Psoas muscle (tissue), 8 donors: Measurements from ENCODE around the gene ZC3H8. TPM values are rescaled to one million over a fixed set of nuclear protein-coding genes. Genes with fewer than 3 reads are reported as not detected.

Experiments used
- ATAC-seq, 4 donors: fragments of 200-7000 bp; cut with Tn5 transposase; one replicate each; pipeline ENCODE4 v1.9.1; 2020; ENCODE audit warnings: moderate library complexity in 3 of 4, mild to moderate bottlenecking in 2 of 4
- DNase-seq, 2 donors: peaks; one replicate each; pipeline ENCODE4 v3.0.0-alpha.2; 2020
- H3K27ac ChIP-seq: fragments of 200-600 bp; one replicate; pipeline ENCODE4 v1.8.0; 2022
- H3K27me3 ChIP-seq, 3 donors: fragments of 200-600 bp in 1 of 3; one replicate each; pipeline versions ENCODE4 v1.6.1 to v1.8.0; 2013 to 2022; ENCODE audit warnings: low read length in 2 of 3, mild to moderate bottlenecking in 2 of 3, moderate library complexity in 1 of 3; ENCODE audit not compliant: insufficient read depth in 3 of 3
- H3K36me3 ChIP-seq, 2 donors: fragments of 200-600 bp in 1 of 2; one replicate each; pipeline versions ENCODE4 v1.6.1 to v1.8.0; 2013 to 2022; ENCODE audit warnings: low read depth in 1 of 2, mild to moderate bottlenecking in 1 of 2, moderate library complexity in 1 of 2; ENCODE audit not compliant: insufficient read depth in 1 of 2
- H3K4me1 ChIP-seq: fragments of 200-600 bp; one replicate; pipeline ENCODE4 v1.8.0; 2022
- H3K4me3 ChIP-seq: fragments of 200-600 bp; one replicate; pipeline ENCODE4 v1.8.0; 2022; ENCODE audit warnings: mild to moderate bottlenecking
- H3K9me3 ChIP-seq: fragments of 200-600 bp; one replicate; pipeline ENCODE4 v1.8.0; 2022
- WGBS, 3 donors: extraction: QIAGEN DNeasy Blood & Tissue Kit; methylation state at CpG; one replicate each; pipeline versions ENCODE4 v1.1.6 to v1.1.7; 2013; 5-methylcytosine and 5-hydroxymethylcytosine counted together
- intact Hi-C, 2 donors: fragments of 100-400 bp; cut with DNase I; formaldehyde crosslinking; loops; one replicate each; pipeline versions ENCODE4 v1.11.0 to v1.14.2; 2022
- polyA plus RNA-seq, 3 donors: library from polyadenylated mRNA; stranded (reverse); fragments of 200-250 nt; gene quantifications; one replicate each; pipeline ENCODE4 v1.2.3, GENCODE V29; 2013
- total RNA-seq, 4 donors: library from RNA; stranded (reverse); fragmentation: NEBNext Ultra II Directional in 2 of 4; extraction: Animal tissue kit (Norgen Biotek cat#: 25700) in 2 of 4; gene quantifications; one replicate each; pipeline versions ENCODE4 v1.2.1 to v1.2.4, GENCODE V29; 2021 to 2023
- TF ChIP-seq, protein P1 (sequence below): fragments of 200-600 bp; IDR thresholded peaks from one replicate; pipeline ENCODE4 v1.8.0; 2022; ENCODE audit warnings: antibody characterized with exemption
- donor health status: healthy with polysubstance abuse.
- donor health status: DM: no; HTN: no; CAD: no; lungs with moderate emphysema.
- donor health status: Bipolar disorder and iron deficiency.
- donor health status: healthy.
- donor health status: DM: yes; HTN: yes; CAD: no.
- donor health status: DM: no; HTN: no; CAD: no.
- donor health status: DM: no; HTN: no; CAD: no.
- donor health status: DM: yes; HTN: yes; CAD: no.

Gene ZC3H8
- total and polyA plus RNA-seq, 7 donors, result 8.3 to 22.5 (median 15.2) TPM

DNA sequence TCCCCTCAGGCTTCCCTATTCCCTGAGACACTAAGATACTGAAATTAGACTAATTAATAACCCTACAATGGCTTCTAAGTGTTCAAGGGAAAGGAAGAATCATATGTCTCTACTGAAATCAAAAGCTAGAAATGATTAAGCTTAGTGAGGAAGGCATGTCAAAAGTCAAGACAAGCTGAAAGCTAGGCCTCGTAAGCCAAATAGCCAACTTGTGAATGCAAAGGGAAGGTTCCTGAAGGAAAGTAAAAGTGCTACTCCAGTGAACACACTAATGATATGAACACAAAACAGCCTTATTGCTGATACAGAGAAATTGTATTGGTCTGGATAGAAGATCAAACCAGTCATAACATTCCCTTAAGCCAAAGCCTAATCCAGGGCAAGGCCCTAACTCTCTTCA is 10.0 kb downstream of the ZC3H8 start:
- DNase-seq (no peak), ATAC-seq (no peak)
- no peak overlapping the region for H3K27ac ChIP-seq
- no peaks in the 10 kb centered on the region for H3K9me3 ChIP-seq
- no peak overlapping the region for H3K4me3 ChIP-seq
- H3K27me3 ChIP-seq, result no peaks in the 10 kb centered on the region
- no peaks in the 10 kb centered on the region for H3K4me1 ChIP-seq
- H3K36me3 ChIP-seq, result peaks cover 0 to 74% of the 10 kb centered on the region in 2 donors
- intact Hi-C loops, result loop anchor here in 1 of 2 donors (10.0 kb wide), 1 partner anchor 330 kb away; no protein-coding TSS in a partner anchor
- TF ChIP-seq, protein P1, sequence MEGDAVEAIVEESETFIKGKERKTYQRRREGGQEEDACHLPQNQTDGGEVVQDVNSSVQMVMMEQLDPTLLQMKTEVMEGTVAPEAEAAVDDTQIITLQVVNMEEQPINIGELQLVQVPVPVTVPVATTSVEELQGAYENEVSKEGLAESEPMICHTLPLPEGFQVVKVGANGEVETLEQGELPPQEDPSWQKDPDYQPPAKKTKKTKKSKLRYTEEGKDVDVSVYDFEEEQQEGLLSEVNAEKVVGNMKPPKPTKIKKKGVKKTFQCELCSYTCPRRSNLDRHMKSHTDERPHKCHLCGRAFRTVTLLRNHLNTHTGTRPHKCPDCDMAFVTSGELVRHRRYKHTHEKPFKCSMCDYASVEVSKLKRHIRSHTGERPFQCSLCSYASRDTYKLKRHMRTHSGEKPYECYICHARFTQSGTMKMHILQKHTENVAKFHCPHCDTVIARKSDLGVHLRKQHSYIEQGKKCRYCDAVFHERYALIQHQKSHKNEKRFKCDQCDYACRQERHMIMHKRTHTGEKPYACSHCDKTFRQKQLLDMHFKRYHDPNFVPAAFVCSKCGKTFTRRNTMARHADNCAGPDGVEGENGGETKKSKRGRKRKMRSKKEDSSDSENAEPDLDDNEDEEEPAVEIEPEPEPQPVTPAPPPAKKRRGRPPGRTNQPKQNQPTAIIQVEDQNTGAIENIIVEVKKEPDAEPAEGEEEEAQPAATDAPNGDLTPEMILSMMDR, result no peak
- 93 to 96% (median 96%) methylated on average over 1 of the region's 1 CpG for WGBS, 3 donors

DNA sequence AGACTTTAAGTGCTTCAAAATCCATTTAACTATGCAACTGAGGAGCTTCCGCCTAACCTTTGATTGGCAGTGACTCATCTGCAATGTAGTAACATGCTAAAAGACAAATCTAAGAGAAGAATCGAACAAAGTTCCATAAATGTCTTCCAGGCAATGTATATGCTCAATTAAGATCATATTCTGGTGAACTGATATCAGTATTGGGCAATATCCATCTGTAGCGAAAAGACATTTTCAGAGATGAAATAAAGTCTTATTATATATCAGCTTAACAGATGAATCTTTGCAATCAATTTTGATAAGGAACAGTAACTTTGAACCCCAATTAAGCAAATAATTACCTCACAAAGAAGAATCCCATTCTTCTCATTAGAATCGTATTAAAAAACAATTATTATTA is 11.6 kb downstream of the ZC3H8 start:
- intact Hi-C loops, result loop anchor here in 1 of 2 donors (10.0 kb wide), 1 partner anchor 332 kb away; no protein-coding TSS in a partner anchor
- WGBS, 3 donors, result 93 to 96% (median 94%) methylated on average over 4 of the region's 4 CpGs
- TF ChIP-seq, protein P1, result no peak
- no peaks in the 10 kb centered on the region for H3K9me3 ChIP-seq
- no peak for ATAC-seq
- H3K27me3 ChIP-seq, result no peaks in the 10 kb centered on the region
- DNase-seq, result no peak
- no peak overlapping the region for H3K27ac ChIP-seq
- H3K36me3 ChIP-seq, result peaks cover 0 to 58% of the 10 kb centered on the region in 2 donors
- no peaks in the 10 kb centered on the region for H3K4me1 ChIP-seq
- no peak overlapping the region for H3K4me3 ChIP-seq

- intact Hi-C loops, result loop anchor here in 1 of 2 donors (10.0 kb wide), 1 partner anchor 332 kb away; no protein-coding TSS in a partner anchor
- ATAC-seq (no peak), DNase-seq (no peak)
- Histone ChIP-seq H3K4me3 (no peak overlapping the region), H3K36me3 (peaks cover 0 to 49% of the 10 kb centered on the region in 2 donors), H3K27me3 (no peaks in the 10 kb centered on the region), H3K27ac (no peak overlapping the region), H3K9me3 (no peaks in the 10 kb centered on the region), H3K4me1 (no peaks in the 10 kb centered on the region)
- TF ChIP-seq, protein P1, result no peak
- 89 to 91% (median 90%) methylated on average over 3 of the region's 3 CpGs for WGBS, 3 donors
Observed at GRCh38 chr2:112242384-112242783, 12.5 kb downstream of the ZC3H8 start.

DNA sequence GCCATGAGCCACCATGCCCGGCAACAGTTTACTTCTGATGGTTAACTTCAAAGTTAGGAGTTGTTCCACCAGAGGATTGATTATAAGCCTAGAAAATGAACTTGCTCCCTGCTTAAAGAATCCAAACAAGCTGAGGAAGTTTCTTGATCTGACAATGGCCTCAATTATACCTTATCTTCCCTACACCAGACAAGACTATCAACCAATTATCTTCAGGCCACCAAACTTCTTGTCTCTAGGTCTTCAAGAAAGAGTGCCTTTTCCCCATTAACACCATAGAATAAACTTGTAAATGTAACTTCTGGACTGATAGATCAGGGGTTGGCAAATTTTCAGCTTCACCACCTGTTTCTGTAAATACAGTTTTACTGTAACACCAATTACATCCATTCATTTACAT is 15.0 kb downstream of the ZC3H8 start:
- TF ChIP-seq, protein P1, result no peak

GRCh38 chr2:112230371-112230770 is 24.5 kb downstream of the ZC3H8 start:
- DNase-seq, result no peak
- Histone ChIP-seq H3K4me1 (no peaks in the 10 kb centered on the region), H3K27me3 (no peaks in the 10 kb centered on the region), H3K36me3 (peaks cover 0 to 71% of the 10 kb centered on the region in 2 donors), H3K4me3 (no peak overlapping the region), H3K27ac (no peak overlapping the region), H3K9me3 (no peaks in the 10 kb centered on the region)
- 80 to 86% (median 83%) methylated on average over 3 of the region's 3 CpGs for WGBS, 3 donors
- intact Hi-C loops, result no loop called here
- ATAC-seq, result no peak
- TF ChIP-seq, protein P1, result no peak

More for the DNA sequence above, 15.0 kb downstream of the ZC3H8 start:
- Histone ChIP-seq H3K27me3 (no peaks in the 10 kb centered on the region), H3K36me3 (peaks cover 0 to 48% of the 10 kb centered on the region in 2 donors), H3K4me3 (no peak overlapping the region), H3K9me3 (no peaks in the 10 kb centered on the region), H3K4me1 (no peaks in the 10 kb centered on the region), H3K27ac (no peak overlapping the region)
- DNase-seq, result no peak
- whole genome bisulfite sequencing, 3 donors, result 93 to 97% (median 94%) methylated on average over 1 of the region's 1 CpG
- no peak for ATAC-seq
- intact Hi-C loops, result loop anchor here in 1 of 2 donors (10.0 kb wide), 1 partner anchor 335 kb away; no protein-coding TSS in a partner anchor
